ENCODE measurements around the gene SORL1-AS1.
A peak's percentile ranks its signal among the peaks of the same experiment; 100 is the strongest.

SORL1-AS1 gene

DNA sequence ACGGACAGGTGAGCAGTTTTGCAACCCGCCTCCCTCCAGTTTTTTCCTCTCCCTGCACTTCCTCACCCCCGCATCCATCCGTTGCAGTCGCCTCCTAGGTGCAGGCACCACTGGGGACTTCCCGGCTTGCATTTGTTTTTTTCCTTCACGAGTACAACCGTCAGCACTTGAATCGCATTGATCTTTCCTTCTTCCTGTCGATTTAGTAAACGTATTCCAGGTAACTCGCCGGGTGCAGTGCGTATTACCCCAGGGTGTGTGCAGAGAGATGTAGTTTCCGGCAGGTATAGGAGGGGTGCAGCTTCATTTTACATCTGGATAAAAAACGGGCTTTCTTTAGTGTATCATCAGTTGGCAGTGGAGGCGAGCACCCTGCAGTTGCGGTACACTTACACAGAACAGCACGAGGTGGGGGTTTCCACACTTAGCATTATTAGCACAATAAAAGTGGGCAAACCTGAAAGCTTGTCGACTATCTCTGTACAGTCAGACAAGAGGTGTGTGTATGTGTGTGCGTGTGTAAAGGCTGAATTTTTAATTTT, at the start of gene SORL1-AS1:
Gene SORL1-AS1 (minus strand): TSS at position 359 of the 542 bp plus-strand sequence.
- no peak for DNase-seq (ENCODE audit: low spot score in 2 of 2)
- TF ChIP-seq POLR2A (IDR thresholded peaks at IDR 0.05) = no peak
- TF ChIP-seq, protein P1, sequence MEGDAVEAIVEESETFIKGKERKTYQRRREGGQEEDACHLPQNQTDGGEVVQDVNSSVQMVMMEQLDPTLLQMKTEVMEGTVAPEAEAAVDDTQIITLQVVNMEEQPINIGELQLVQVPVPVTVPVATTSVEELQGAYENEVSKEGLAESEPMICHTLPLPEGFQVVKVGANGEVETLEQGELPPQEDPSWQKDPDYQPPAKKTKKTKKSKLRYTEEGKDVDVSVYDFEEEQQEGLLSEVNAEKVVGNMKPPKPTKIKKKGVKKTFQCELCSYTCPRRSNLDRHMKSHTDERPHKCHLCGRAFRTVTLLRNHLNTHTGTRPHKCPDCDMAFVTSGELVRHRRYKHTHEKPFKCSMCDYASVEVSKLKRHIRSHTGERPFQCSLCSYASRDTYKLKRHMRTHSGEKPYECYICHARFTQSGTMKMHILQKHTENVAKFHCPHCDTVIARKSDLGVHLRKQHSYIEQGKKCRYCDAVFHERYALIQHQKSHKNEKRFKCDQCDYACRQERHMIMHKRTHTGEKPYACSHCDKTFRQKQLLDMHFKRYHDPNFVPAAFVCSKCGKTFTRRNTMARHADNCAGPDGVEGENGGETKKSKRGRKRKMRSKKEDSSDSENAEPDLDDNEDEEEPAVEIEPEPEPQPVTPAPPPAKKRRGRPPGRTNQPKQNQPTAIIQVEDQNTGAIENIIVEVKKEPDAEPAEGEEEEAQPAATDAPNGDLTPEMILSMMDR (IDR thresholded peaks at IDR 0.05) = no peak
- 3 to 4% methylated on average over 20 to 21 of the region's 21 CpGs for WGBS, 2 donors
- peak within 1 kb of the TSS; percentile 53 for H3K4me3 ChIP-seq (ENCODE audit: low read depth, poor library complexity, severe bottlenecking)
- intact Hi-C loops (cut with DNase I; ENCODE audit: low total_unique reads) = no loop called here

DNA sequence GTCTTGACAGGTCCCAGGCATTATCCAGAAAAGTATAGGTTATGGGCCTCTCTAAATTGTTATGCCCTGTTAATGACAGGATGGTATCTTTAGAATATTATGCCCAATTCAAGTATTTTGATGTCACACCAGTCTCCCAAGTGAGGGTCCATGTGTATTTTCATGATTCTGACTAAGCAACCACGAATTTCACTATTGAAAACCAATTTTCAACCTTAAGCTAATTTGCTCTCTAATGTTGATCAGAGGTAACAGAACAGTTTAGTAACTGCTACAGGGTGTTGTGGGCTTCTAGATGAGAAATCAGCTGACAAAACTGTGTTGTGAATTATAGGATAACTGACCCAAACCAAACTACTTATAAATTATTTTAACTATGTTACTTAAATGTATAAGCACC, 48.0 kb upstream of the SORL1-AS1 start:
- WGBS, 2 donors = 81 to 84% methylated on average over 1 of the region's 1 CpG
- intact Hi-C loops (cut with DNase I; ENCODE audit: low total_unique reads) = no loop called here
- DNase-seq (ENCODE audit: low spot score in 2 of 2) = no peak
- H3K4me3 ChIP-seq (ENCODE audit: low read depth, poor library complexity, severe bottlenecking) = no peak overlapping the region
- TF ChIP-seq, protein P1 (IDR thresholded peaks at IDR 0.05) = no peak
- no peak for TF ChIP-seq POLR2A (IDR thresholded peaks at IDR 0.05)

DNA sequence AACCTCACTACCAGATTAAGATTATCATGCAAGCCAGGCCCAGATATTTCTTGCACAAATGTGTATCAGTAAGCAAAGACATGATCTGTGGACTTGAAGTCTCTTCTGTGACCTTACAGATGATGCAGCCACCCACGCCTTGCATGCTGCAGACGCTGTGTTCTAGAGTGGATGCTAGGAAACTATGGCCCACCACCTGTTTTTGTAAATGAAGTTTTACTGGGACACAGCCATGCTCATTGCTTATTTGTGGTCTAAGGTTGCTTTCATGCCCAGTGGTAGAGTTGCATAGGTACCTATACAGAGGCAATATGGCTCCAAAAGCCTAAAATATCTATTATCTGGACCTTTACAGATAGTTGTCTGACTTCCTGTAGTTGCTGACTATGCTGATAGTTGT, 47.5 kb upstream of the SORL1-AS1 start:
- TF ChIP-seq, protein P1 (IDR thresholded peaks at IDR 0.05) = no peak
- TF ChIP-seq POLR2A (IDR thresholded peaks at IDR 0.05) = no peak
- intact Hi-C loops (cut with DNase I; ENCODE audit: low total_unique reads) = no loop called here
- WGBS, 2 donors = 45 to 68% methylated on average over 2 of the region's 2 CpGs
- no peak overlapping the region for H3K4me3 ChIP-seq (ENCODE audit: low read depth, poor library complexity, severe bottlenecking)
- DNase-seq (ENCODE audit: low spot score in 2 of 2) = no peak

DNA sequence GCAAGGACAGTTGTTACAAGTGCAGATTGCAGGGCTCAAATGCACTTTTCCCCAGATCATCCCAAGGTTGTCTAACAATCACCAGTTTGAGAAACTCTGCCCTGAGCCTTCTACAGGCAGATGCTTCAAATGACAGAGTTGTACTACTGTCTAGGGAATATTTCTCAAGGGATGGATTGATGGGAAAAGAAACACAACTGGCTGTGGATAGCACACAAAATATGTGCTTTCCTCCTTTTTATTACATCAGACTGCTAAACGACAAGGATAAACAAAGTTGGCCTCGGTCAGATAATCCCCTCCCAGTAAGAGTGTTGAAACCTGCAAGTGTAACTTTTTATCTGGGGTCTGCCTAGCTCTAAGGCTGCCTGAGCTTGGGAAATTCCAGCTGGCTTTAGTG, 46.6 kb upstream of the SORL1-AS1 start:
- H3K4me3 ChIP-seq (ENCODE audit: low read depth, poor library complexity, severe bottlenecking) = no peak overlapping the region
- WGBS, 2 donors = 39 to 41% methylated on average over 2 of the region's 2 CpGs
- no peak for DNase-seq (ENCODE audit: low spot score in 2 of 2)
- intact Hi-C loops (cut with DNase I; ENCODE audit: low total_unique reads) = no loop called here
- no peak for TF ChIP-seq POLR2A (IDR thresholded peaks at IDR 0.05)
- TF ChIP-seq, protein P1 (IDR thresholded peaks at IDR 0.05) = no peak

DNA sequence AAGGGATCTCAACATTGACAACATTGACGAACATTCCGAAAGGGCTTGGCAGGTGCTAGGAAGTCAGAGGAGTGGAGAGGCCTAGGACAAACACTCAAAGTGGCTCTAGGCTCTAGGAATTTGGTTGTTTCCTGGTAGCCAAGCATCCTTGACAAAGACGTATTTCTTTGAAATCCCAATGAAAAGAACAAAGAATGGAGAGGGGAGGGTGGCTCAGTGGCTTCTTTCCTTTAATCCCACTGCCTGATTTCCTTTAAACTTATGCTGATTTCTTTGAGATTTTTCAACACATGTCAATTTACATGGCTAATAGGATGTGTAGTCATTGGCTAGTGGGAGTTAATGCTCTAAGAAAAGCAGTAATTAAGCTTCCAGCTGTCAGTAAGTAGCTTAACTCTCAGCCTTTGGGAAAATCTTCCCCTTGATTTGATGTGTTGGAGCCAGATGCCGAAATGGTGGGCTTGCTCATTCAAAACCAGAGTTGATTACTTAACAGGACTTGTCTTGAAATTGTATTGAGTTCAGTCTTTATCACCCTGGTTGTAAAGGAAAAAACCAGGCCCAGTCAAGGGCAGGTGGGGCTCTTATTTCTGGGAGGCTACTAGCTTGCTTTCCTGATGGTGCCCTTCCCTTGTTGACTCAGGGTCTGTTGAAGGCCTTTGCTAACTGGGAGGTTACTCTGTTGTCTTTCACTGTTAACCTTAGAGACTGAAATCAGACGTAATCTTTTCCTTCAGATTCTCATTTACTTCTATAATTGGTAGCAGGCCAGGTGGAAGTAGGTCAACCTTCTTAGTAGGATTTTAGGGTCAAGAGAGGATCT, 44.6 kb upstream of the SORL1-AS1 start:
- intact Hi-C loops (cut with DNase I; ENCODE audit: low total_unique reads) = no loop called here
- TF ChIP-seq, protein P1 (IDR thresholded peaks at IDR 0.05) = no peak
- no peak for TF ChIP-seq POLR2A (IDR thresholded peaks at IDR 0.05)
- no peak for DNase-seq (ENCODE audit: low spot score in 2 of 2)
- 70 to 78% methylated on average over 5 of the region's 5 CpGs for WGBS, 2 donors
- H3K4me3 ChIP-seq (ENCODE audit: low read depth, poor library complexity, severe bottlenecking) = no peak overlapping the region

All from lower leg skin (tissue), 4 donors.